Ammon's horn (tissue), 1 donor: ENCODE results near the gene PIK3R2.
"Not testable (repeated sequence)": the region's sequence is repeated elsewhere in the genome, so short reads cannot be mapped to it uniquely, and the experiment has no call there.

ENCODE experiments used
- DNase-seq: peaks from one replicate; pipeline ENCODE4 v3.0.0-alpha.2; 2016; ENCODE audit warnings: low spot score

The PIK3R2 gene

GRCh38 chr19:18155095-18156087 lies 2.4 kb downstream of the PIK3R2 start:
- DNase-seq: no peak

GRCh38 chr19:18156268-18156667 lies 3.3 kb downstream of the PIK3R2 start:
- DNase-seq: no peak

GRCh38 chr19:18156841-18157464 lies 4.0 kb downstream of the PIK3R2 start:
- peak; percentile 85 for DNase-seq

- DNase-seq: peak; percentile 90
Observed at GRCh38 chr19:18157465-18158063, 4.6 kb downstream of the PIK3R2 start.

- no peak for DNase-seq
Observed at GRCh38 chr19:18158467-18158866, 5.5 kb downstream of the PIK3R2 start.

- DNase-seq: not testable (repeated sequence)
Observed at GRCh38 chr19:18159059-18159616, 6.2 kb downstream of the PIK3R2 start.

- DNase-seq: no peak
Observed at GRCh38 chr19:18159810-18160209, 6.8 kb downstream of the PIK3R2 start.

GRCh38 chr19:18160493-18160970 lies 7.6 kb downstream of the PIK3R2 start:
- no peak for DNase-seq

GRCh38 chr19:18160971-18161635 lies 8.1 kb downstream of the PIK3R2 start:
- DNase-seq: peak; percentile 67

- no peak for DNase-seq
Observed at GRCh38 chr19:18161636-18162002, 8.7 kb downstream of the PIK3R2 start.

GRCh38 chr19:18164072-18164471 lies 11.1 kb downstream of the PIK3R2 start:
- DNase-seq: no peak

GRCh38 chr19:18165794-18166544 lies 13.0 kb downstream of the PIK3R2 start:
- no peak for DNase-seq

- DNase-seq: no peak
Observed at GRCh38 chr19:18167011-18167410, 14.0 kb downstream of the PIK3R2 start.

- no peak for DNase-seq
Observed at GRCh38 chr19:18167975-18168645, 15.1 kb downstream of the PIK3R2 start.

GRCh38 chr19:18168673-18169381 lies 15.9 kb downstream of the PIK3R2 start:
- DNase-seq: no peak

GRCh38 chr19:18170714-18171255 lies 17.8 kb downstream of the PIK3R2 start:
- no peak for DNase-seq

- DNase-seq: no peak
Observed at GRCh38 chr19:18171605-18172327, 18.8 kb downstream of the PIK3R2 start.

- DNase-seq: no peak
Observed at GRCh38 chr19:18172331-18173053, 19.5 kb downstream of the PIK3R2 start.
